OCI-LY1 (cell line): ENCODE results near the gene P2RX2.

Source experiments
- CTCF ChIP-seq: fragments of 200-600 bp; sonication (generic), shearing (Covaris generic); IDR thresholded peaks from 2 replicates; pipeline ENCODE4 v1.5.1; 2017; ENCODE audit warnings: mild to moderate bottlenecking, antibody characterized with exemption, low read length, moderate library complexity, mixed read lengths
- EZH2 ChIP-seq: fragments of 200-600 bp; sonication (generic), shearing (Covaris generic); IDR thresholded peaks from 2 replicates; pipeline ENCODE4 v1.8.0; 2017; ENCODE audit warnings: borderline replicate concordance, mixed run types, mild to moderate bottlenecking, antibody characterized with exemption, low read length, moderate library complexity, mixed read lengths

GRCh38 chr12:132620113-132620898 lies 1.7 kb downstream of the P2RX2 start:
- TF ChIP-seq CTCF: no peak
- TF ChIP-seq EZH2: no peak
